Measurements from ENCODE around the gene FRAS1.
"Not testable (repeated sequence)": the region's sequence is repeated elsewhere in the genome, so short reads cannot be mapped to it uniquely, and the experiment has no call there.

FRAS1 gene

DNA sequence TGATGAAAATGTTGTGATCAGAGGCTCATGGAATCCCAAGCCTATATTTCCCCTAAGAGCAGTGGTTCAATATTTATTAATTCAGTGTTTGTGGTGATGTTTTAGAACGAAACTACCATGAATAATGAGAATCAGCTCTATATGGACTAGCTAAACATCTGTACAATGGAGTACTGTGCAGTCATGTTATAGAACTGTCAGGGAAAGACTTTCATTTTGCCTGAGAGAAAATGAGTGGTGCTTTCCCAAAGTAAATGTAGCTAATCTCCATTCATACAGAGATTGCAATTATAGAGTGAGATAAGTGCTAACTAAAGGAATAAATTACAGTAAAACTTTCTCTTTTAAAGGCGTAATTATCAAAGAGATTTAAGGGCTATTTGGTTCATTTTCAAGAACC, 147.1 kb downstream of the FRAS1 start:
- H3K4me2 ChIP-seq = no peak overlapping the region
- H3K27me3 ChIP-seq = no peaks in the 10 kb centered on the region
- no peaks in the 10 kb centered on the region for H4K20me1 ChIP-seq
- no peak overlapping the region for H3K27ac ChIP-seq
- no peaks in the 10 kb centered on the region for H3K36me3 ChIP-seq
- H3K9me3 ChIP-seq = no peaks in the 10 kb centered on the region
- H3K4me3 ChIP-seq = no peak overlapping the region
- H3K4me1 ChIP-seq = peaks cover 5% of the 10 kb centered on the region
- no peak for TF ChIP-seq Cebpa-rat (IDR thresholded peaks at IDR 0.05)
- H3K9ac ChIP-seq = no peak overlapping the region

DNA sequence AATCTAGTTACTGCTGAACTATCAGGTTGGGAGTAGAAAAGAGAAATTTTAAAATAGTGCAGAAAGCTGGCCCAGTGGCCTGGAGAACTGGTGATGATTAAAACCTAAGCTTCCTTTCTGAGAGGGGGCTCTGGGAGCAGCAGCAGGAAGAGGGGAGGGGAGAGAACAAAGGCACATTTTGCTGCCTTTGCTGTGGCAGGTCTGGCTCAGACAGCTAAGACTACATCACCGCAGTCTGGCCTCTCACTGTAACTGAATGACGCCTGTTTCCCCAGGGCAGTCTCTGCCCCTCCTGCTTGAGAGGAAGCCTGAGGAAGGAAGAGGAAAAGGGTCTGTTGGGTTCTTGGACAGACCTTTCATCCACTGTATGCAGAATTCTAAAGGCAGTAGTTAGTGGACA, 148.5 kb downstream of the FRAS1 start:
- TF ChIP-seq Cebpa-rat (IDR thresholded peaks at IDR 0.05) = no peak
- no peak overlapping the region for H3K9ac ChIP-seq

DNA sequence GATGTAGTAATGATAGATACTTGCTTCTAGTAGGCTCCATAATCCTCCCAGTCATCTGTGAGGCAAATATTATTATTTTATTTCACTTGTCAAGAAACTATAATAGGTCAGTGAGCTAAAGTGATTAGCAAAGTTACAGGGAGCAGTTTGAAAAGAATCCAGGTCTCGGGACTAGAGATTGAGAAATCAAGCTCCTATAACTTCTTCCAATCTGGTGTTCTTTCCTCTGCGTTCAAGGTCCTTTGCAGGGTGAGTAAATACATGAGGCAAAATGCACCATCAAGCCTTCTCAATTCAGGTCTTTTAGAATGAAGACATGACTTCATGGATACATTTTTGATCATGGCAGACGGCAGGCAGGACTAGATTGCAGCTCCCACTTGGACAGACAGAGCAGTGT, 150.4 kb downstream of the FRAS1 start:
- Histone ChIP-seq H3K27ac (no peak overlapping the region), H3K4me3 (no peak overlapping the region), H4K20me1 (no peaks in the 10 kb centered on the region), H3K9ac (no peak overlapping the region), H3K27me3 (no peaks in the 10 kb centered on the region), H3K9me3 (no peaks in the 10 kb centered on the region), H3K4me2 (no peak overlapping the region), H3K36me3 (no peaks in the 10 kb centered on the region), H3K4me1 (peaks cover 14% of the 10 kb centered on the region)
- no peak for TF ChIP-seq Cebpa-rat (IDR thresholded peaks at IDR 0.05)

More for the DNA sequence above, 148.5 kb downstream of the FRAS1 start:
- H3K4me3 ChIP-seq = no peak overlapping the region
- no peak overlapping the region for H3K4me2 ChIP-seq
- H3K9me3 ChIP-seq = no peaks in the 10 kb centered on the region
- H3K4me1 ChIP-seq = peaks cover 14% of the 10 kb centered on the region
- H3K36me3 ChIP-seq = no peaks in the 10 kb centered on the region
- H4K20me1 ChIP-seq = no peaks in the 10 kb centered on the region
- no peak overlapping the region for H3K27ac ChIP-seq
- no peaks in the 10 kb centered on the region for H3K27me3 ChIP-seq

DNA sequence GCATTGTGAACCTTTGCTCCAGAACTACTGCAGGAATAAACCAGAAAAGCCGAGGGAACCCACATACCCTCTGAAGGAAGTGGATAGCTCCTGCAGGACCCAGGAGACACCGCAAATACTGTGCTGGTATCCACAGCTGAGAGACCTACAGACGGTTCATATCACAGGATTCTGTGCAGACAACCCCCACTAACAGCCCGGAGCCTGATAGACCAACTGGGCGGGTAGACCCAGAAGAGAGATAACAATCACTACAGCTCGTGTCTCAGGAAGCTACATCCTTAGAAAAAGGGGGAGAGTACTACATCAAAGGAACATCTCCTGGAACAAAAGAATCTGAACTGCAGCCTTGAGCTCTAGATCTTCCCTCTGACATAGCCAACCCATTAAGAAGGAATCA, 150.8 kb downstream of the FRAS1 start:
- H3K4me2 ChIP-seq = no peak overlapping the region
- H3K27me3 ChIP-seq = no peaks in the 10 kb centered on the region
- no peak for TF ChIP-seq Cebpa-rat (IDR thresholded peaks at IDR 0.05)
- H3K36me3 ChIP-seq = no peaks in the 10 kb centered on the region
- no peak overlapping the region for H3K4me3 ChIP-seq
- no peaks in the 10 kb centered on the region for H4K20me1 ChIP-seq
- H3K4me1 ChIP-seq = peaks cover 14% of the 10 kb centered on the region
- H3K27ac ChIP-seq = no peak overlapping the region
- H3K9ac ChIP-seq = no peak overlapping the region
- H3K9me3 ChIP-seq = no peaks in the 10 kb centered on the region

DNA sequence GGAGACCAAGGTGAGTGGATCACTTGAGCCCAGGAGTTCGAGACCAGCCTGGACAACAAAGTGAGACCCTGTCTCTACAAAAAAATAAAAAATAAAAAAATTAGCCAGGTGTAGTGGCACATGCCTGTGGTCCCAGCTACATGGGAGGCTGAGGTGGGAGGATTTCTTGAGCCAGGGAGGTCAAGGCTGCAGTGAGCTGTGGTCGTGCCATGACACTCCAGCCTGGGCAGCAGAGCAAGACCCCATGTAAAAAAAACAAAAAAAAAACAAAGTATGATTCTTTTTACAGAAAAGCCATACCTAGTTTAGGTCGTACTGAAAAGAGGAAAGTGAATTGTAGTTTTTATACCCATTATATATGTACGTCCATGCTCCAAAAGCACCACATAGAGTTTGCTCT, 151.8 kb downstream of the FRAS1 start:
- not testable (repeated sequence) for H3K36me3 ChIP-seq, H3K4me3 ChIP-seq, H3K9ac ChIP-seq, H4K20me1 ChIP-seq, H3K27me3 ChIP-seq, H3K27ac ChIP-seq, H3K9me3 ChIP-seq
- Histone ChIP-seq H3K4me1 (peaks cover 14% of the 10 kb centered on the region), H3K4me2 (peak overlapping the region; percentile 50)

DNA sequence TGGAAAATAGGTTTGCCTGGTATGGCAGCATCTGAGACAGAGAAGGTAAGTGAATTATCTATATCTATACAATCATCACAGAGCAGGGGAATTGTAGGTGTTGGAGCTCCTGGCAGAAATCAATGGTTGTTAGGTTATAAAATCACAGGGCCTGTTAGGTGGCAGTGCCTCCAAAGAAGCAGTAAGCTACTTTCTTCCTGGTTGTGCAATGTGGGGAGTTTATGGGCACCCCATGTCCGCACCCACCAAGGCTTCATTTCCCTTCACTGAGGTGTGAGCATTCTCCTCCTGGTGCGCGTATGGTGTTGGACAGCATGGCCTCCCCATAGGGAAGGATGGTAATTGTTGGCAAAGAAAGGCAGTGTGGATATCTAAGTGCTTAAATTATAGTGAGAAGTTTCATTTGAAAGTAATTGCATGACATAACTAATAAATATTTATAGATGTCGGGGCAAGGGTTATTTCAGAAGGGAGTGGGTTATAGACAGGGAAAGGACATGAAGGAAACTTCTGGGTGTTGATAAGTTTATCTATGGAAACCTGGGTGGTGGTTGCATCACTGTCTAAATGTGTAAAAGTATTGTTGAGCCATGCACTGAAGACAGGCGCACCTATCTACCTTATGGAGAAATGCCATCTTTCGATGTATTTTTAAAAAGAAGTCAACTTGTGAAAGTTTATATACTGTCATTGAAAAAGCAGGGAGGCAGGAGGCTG, 153.7 kb downstream of the FRAS1 start:
- H3K4me3 ChIP-seq = no peak overlapping the region
- no peaks in the 10 kb centered on the region for H3K36me3 ChIP-seq
- TF ChIP-seq Cebpa-rat (IDR thresholded peaks at IDR 0.05) = no peak
- no peaks in the 10 kb centered on the region for H3K9me3 ChIP-seq
- H4K20me1 ChIP-seq = no peaks in the 10 kb centered on the region
- H3K4me1 ChIP-seq = peaks cover 14% of the 10 kb centered on the region
- H3K27me3 ChIP-seq = no peaks in the 10 kb centered on the region
- H3K9ac ChIP-seq = no peak overlapping the region
- no peak overlapping the region for H3K27ac ChIP-seq
- H3K4me2 ChIP-seq = no peak overlapping the region

DNA sequence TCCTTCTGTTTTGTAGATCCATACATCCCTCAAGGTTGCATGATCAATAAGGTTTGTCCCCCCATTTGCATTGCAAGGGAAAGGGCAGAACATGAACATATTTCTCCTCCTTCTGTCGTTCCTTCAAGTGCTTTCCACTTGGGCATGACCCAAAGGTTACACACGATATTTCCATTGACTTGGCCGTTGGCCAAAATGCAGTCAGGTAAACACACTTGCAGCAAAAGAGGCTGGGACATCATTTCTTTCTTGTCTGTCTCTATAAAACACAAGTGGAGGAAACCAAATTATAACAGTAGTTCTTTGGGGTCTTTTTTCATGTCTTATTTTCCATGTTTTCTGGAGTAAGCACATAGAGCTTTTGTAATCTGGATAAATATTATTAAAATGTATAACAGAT, 156.1 kb downstream of the FRAS1 start:
- Histone ChIP-seq H3K4me3 (no peak overlapping the region), H3K4me2 (no peak overlapping the region), H3K9me3 (no peaks in the 10 kb centered on the region), H3K27me3 (no peaks in the 10 kb centered on the region), H3K27ac (no peak overlapping the region), H3K4me1 (peaks cover 14% of the 10 kb centered on the region), H3K9ac (no peak overlapping the region), H4K20me1 (no peaks in the 10 kb centered on the region), H3K36me3 (no peaks in the 10 kb centered on the region)
- no peak for TF ChIP-seq Cebpa-rat (IDR thresholded peaks at IDR 0.05)

DNA sequence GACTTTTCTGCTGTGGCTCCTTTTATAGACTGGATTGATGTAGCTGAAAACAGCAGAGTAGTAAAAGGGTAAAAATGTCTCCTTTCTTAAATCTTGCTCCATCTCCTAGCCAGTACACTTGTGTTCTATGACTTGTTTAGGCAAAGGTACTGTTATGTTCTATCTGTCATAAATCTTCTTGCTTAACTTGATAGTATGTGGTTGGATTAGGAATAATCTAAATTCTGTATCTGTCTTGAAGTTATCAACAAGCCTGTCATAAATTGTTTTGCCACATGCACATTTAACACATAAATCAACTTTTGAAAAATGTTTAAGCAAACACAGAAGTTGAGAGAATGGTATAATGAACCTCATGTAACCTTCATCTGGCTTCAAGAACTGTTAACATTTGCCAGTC, 157.0 kb downstream of the FRAS1 start:
- H3K4me2 ChIP-seq = no peak overlapping the region
- H3K27me3 ChIP-seq = no peaks in the 10 kb centered on the region
- peaks cover 10% of the 10 kb centered on the region for H3K4me1 ChIP-seq
- TF ChIP-seq Cebpa-rat (IDR thresholded peaks at IDR 0.05) = no peak
- no peak overlapping the region for H3K4me3 ChIP-seq
- no peak overlapping the region for H3K9ac ChIP-seq
- no peak overlapping the region for H3K27ac ChIP-seq
- no peaks in the 10 kb centered on the region for H3K36me3 ChIP-seq
- no peaks in the 10 kb centered on the region for H3K9me3 ChIP-seq
- H4K20me1 ChIP-seq = no peaks in the 10 kb centered on the region

DNA sequence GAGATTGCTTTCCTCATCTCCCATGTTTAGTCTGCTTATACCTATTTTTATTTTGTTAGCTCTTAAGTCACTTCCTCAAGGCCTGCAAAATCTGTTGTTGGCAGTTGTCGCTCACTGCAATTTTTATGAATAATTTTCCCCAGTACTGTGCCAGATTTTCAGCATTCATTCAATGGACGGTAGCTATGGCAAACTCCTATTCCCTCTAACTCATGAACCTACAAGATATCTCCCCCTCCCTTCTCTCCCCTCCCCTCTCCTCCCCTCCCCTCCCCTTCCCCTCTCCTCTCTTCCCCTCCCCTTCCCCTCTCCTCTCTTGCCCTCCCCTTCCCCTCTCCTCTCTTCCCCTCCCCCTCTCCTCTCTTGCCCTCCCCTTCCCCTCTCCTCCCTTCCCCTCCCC, 160.4 kb downstream of the FRAS1 start:
- no peak for TF ChIP-seq Cebpa-rat (IDR thresholded peaks at IDR 0.05)
- Histone ChIP-seq H4K20me1 (no peaks in the 10 kb centered on the region), H3K36me3 (no peaks in the 10 kb centered on the region), H3K27me3 (no peaks in the 10 kb centered on the region), H3K9ac (no peak overlapping the region), H3K4me3 (no peak overlapping the region), H3K4me2 (no peak overlapping the region), H3K4me1 (no peaks in the 10 kb centered on the region), H3K9me3 (no peaks in the 10 kb centered on the region), H3K27ac (no peak overlapping the region)

DNA sequence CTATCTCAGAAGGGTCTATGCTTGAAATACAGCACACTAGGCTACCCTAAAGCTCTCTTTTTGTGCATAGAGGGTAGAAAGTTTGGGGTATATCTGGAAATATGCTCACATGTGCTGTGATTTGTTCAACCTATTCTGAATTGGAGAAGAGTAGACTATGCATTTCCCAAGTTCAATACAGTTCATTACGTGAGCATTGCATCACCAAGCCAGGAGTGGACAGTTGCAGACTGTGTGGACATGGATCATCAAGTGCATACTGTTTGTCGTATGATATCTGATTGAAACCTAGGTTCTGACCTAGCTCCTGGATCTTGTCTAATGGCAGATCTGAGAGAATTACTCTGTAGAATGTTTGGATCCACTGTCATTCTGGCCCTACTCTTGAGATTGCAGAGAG, 161.1 kb downstream of the FRAS1 start:
- TF ChIP-seq Cebpa-rat (IDR thresholded peaks at IDR 0.05) = no peak
- Histone ChIP-seq H3K4me2 (no peak overlapping the region), H3K27me3 (no peaks in the 10 kb centered on the region), H3K4me3 (no peak overlapping the region), H3K9ac (no peak overlapping the region), H4K20me1 (no peaks in the 10 kb centered on the region), H3K27ac (no peak overlapping the region), H3K4me1 (no peaks in the 10 kb centered on the region), H3K36me3 (no peaks in the 10 kb centered on the region), H3K9me3 (no peaks in the 10 kb centered on the region)

DNA sequence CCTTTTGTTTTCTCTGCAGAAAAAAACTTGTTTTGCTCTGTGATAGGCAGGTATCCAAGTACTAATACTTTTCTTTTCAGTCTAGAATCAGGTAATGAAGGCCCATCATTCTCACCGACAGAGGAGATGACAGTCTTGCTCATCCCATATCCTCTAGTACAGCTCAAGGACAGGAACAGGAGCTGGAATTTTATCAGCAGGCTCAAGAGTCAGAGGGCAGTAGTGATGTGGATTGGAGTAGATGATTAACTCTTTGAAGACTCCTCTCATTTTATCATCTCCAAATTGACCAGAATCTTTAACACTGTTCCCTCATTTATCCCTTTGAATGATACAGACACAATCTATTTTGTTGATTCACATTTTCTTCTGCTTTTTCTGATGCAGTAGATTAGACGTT, 162.7 kb downstream of the FRAS1 start:
- Histone ChIP-seq H3K36me3 (no peaks in the 10 kb centered on the region), H3K9ac (no peak overlapping the region), H3K4me2 (no peak overlapping the region), H3K27me3 (no peaks in the 10 kb centered on the region), H3K27ac (no peak overlapping the region), H3K4me1 (no peaks in the 10 kb centered on the region), H3K9me3 (no peaks in the 10 kb centered on the region), H3K4me3 (no peak overlapping the region), H4K20me1 (no peaks in the 10 kb centered on the region)
- TF ChIP-seq Cebpa-rat (IDR thresholded peaks at IDR 0.05) = no peak

Measured in BLaER1 (cell line).